Right lobe of liver (tissue), 6 donors: ENCODE results near the gene MARK3. TPM values are rescaled to one million over a fixed set of nuclear protein-coding genes. Genes with fewer than 3 reads are reported as not detected.

ENCODE experiments used
- ATAC-seq, 4 donors: fragments of 200-7000 bp; cut with Tn5 transposase; one replicate each; pipeline ENCODE4 v1.9.1; 2020; ENCODE audit warnings: mild to moderate bottlenecking in 4 of 4, moderate library complexity in 4 of 4
- DNase-seq, 3 donors: peaks; one replicate each; pipeline ENCODE4 v3.0.0-alpha.2; 2020
- H3K27ac ChIP-seq, 3 donors: fragments of 200-600 bp; one replicate each; pipeline ENCODE4 v1.8.0; 2022
- H3K27me3 ChIP-seq, 2 donors: fragments of 200-600 bp; one replicate each; pipeline ENCODE4 v1.8.0; 2022
- H3K36me3 ChIP-seq, 4 donors: fragments of 200-600 bp; sonication (generic) in 1 of 4; one replicate each; pipeline versions ENCODE4 v1.5.1 to v1.8.0; 2017 to 2022; ENCODE audit warnings: control low read depth in 1 of 4
- H3K4me1 ChIP-seq, 4 donors: fragments of 200-600 bp; sonication (generic) in 1 of 4; one replicate each; pipeline versions ENCODE4 v1.5.1 to v1.8.0; 2017 to 2022; ENCODE audit warnings: control low read depth in 1 of 4
- H3K4me3 ChIP-seq, 3 donors: fragments of 200-600 bp; one replicate each; pipeline ENCODE4 v1.8.0; 2022
- H3K9me3 ChIP-seq, 4 donors: fragments of 200-600 bp; sonication (generic) in 1 of 4; one replicate each; pipeline versions ENCODE4 v1.5.1 to v1.8.0; 2017 to 2022; ENCODE audit warnings: control low read depth in 1 of 4
- POLR2A ChIP-seq: fragments of 450-650 bp; IDR thresholded peaks from one replicate; pipeline ENCODE4 v1.6.1; 2017; ENCODE audit warnings: antibody characterized with exemption, mild to moderate bottlenecking
- WGBS: methylation state at CpG from one replicate; pipeline ENCODE4 v1.1.6; 2018; ENCODE audit warnings: low coverage, low lambda C conversion rate; ENCODE audit not compliant: insufficient coverage; ENCODE audit errors: missing lambda C conversion rate; 5-methylcytosine and 5-hydroxymethylcytosine counted together
- intact Hi-C, 2 donors: fragments of 100-400 bp; cut with DNase I; formaldehyde crosslinking; loops; one replicate each; pipeline versions ENCODE4 v1.11.2 to v1.14.1; 2022
- total RNA-seq, 6 experiments: library from RNA; depleted of rRNA in 2 of 6; stranded (reverse); fragments of >200 nt in 2 of 6; fragmentation: NEBNext Ultra II Directional in 3 of 6; extraction: Animal tissue kit (Norgen Biotek cat#: 25700) in 3 of 6; gene quantifications; one replicate each; pipeline versions ENCODE4 v1.1.0 to v1.2.4, GENCODE V29; 2016 to 2023
- TF ChIP-seq, protein P1 (sequence below), 4 donors: fragments of 200-600 bp in 3 of 4; fragments of 450-650 bp in 1 of 4; IDR thresholded peaks; one replicate each; pipeline versions ENCODE4 v1.5.1 to v1.8.0; 2016 to 2022; ENCODE audit warnings: antibody characterized with exemption in 4 of 4, mild to moderate bottlenecking in 2 of 4
- donor health status: DM: no; HTN: yes; CAD: no.
- donor health status: DM: no; HTN: no; CAD: no.
- donor health status: DM: no; HTN: no; CAD: no.
- donor health status: DM: no; HTN: yes; CAD: no.
- donor health status: DM: no; HTN: yes; CAD: no.

The MARK3 gene
- total RNA-seq, 6 experiments from 2014 or later = 25.5 to 34.3 (median 27.3) TPM

DNA sequence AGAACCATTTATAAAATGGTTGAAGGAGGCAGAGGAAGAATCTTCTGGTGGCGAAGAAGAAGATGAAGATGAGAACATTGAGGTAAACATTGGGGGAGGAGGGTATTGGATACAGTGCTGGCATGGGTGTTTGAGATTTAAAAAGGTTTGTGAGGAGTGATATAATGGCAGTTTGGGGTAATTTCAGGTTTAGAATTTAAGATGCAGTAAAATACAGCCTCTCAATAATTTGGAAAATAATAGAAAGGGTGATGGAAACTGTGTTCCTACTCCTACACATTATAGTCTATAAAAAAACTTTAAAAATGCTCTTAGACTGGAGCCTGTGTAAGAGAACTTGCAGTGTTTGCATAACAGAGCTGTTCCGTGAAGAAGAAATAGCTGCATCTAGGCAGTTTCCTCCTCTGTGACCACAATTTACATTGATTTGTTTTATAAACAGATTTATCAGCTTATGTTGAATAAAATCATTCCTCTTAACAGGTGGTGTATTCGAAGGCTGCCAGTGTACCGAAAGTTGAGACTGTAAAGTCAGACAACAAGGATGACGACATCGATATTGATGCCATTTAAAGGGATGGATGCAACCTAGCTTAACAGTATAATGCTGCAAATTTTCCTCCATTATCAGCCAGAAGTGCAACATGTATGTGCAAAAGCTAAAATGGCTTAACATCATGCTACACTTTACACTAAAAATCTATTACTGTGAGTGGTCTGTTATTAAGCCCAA, 44.6 kb upstream of the MARK3 start:
- Histone ChIP-seq H3K4me1 (peaks cover 0 to 45% (median 21%) of the 10 kb centered on the region in 4 donors), H3K27ac (no peak overlapping the region), H3K27me3 (no peaks in the 10 kb centered on the region), H3K9me3 (no peaks in the 10 kb centered on the region), H3K36me3 (peaks cover 50 to 94% (median 66%) of the 10 kb centered on the region in 4 donors), H3K4me3 (no peak overlapping the region)
- ATAC-seq (no peak), DNase-seq (no peak)
- TF ChIP-seq, protein P1, sequence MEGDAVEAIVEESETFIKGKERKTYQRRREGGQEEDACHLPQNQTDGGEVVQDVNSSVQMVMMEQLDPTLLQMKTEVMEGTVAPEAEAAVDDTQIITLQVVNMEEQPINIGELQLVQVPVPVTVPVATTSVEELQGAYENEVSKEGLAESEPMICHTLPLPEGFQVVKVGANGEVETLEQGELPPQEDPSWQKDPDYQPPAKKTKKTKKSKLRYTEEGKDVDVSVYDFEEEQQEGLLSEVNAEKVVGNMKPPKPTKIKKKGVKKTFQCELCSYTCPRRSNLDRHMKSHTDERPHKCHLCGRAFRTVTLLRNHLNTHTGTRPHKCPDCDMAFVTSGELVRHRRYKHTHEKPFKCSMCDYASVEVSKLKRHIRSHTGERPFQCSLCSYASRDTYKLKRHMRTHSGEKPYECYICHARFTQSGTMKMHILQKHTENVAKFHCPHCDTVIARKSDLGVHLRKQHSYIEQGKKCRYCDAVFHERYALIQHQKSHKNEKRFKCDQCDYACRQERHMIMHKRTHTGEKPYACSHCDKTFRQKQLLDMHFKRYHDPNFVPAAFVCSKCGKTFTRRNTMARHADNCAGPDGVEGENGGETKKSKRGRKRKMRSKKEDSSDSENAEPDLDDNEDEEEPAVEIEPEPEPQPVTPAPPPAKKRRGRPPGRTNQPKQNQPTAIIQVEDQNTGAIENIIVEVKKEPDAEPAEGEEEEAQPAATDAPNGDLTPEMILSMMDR (IDR thresholded peaks at IDR 0.05) = no peak
- TF ChIP-seq POLR2A = no peak
- intact Hi-C loops = no loop called here
- WGBS = 62% methylated on average over 6 of the region's 6 CpGs

GRCh38 chr14:103341250-103342129, 43.7 kb upstream of the MARK3 start:
- Histone ChIP-seq H3K4me3 (no peak overlapping the region), H3K4me1 (peaks cover 0 to 36% (median 16%) of the 10 kb centered on the region in 4 donors)

DNA sequence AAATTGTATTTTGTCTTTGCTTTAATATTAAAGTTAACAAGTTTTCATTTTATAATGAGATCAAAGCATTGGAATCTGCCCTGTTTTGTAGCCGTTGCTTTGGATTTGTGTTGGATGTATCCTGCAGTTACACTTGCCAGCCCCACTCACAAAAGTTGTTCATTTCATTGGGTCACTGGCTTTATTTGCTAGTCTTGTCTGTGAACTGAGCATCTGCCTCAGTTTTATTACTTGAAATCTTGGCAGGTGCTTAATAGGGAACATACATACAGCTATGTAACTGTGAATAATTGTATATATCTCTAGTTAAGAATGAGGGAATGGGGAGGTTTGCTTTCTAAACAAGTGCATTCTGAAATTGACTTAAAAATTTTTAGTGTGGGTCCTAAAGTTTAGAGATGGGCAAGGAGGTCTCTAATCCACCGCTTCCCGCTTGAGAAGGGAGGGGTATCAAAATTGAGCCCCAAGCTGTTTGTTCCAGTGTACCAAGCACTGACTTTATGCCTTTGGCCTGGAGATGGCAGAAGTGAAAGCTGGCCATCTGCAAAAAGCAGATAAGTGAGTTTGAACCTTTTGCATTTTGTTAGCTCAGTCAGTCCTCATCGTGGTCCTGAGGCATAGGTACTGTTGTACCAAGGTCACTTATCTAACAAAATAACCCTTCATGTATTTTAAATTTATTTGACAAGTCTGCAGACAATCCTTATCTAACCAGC, 41.9 kb upstream of the MARK3 start:
- H3K4me1 ChIP-seq = peaks cover 0 to 25% (median 9%) of the 10 kb centered on the region in 4 donors
- no peak overlapping the region for H3K4me3 ChIP-seq
- WGBS = 74% methylated on average over 2 of the region's 4 CpGs
- no peaks in the 10 kb centered on the region for H3K9me3 ChIP-seq
- intact Hi-C loops = no loop called here
- H3K27ac ChIP-seq = no peak overlapping the region
- DNase-seq = no peak
- no peaks in the 10 kb centered on the region for H3K27me3 ChIP-seq
- peaks cover 31 to 68% (median 44%) of the 10 kb centered on the region in 4 donors for H3K36me3 ChIP-seq
- ATAC-seq = no peak
- peak; percentile 11 for TF ChIP-seq POLR2A
- TF ChIP-seq, protein P1 (IDR thresholded peaks at IDR 0.05) = no peak

More at GRCh38 chr14:103341250-103342129, 43.7 kb upstream of the MARK3 start:
- Histone ChIP-seq H3K27me3 (no peaks in the 10 kb centered on the region), H3K9me3 (no peaks in the 10 kb centered on the region), H3K27ac (no peak overlapping the region), H3K36me3 (peaks cover 42 to 86% (median 59%) of the 10 kb centered on the region in 4 donors)
- intact Hi-C loops = no loop called here
- TF ChIP-seq, protein P1 (IDR thresholded peaks at IDR 0.05) = no peak
- no peak for TF ChIP-seq POLR2A
- ATAC-seq (no peak), DNase-seq (no peak)
- 76% methylated on average over 5 of the region's 5 CpGs for WGBS
